Osteoblast (primary cell): ENCODE measurements around the gene RAB1A. TPM values are rescaled to one million over a fixed set of nuclear protein-coding genes. Genes with fewer than 3 reads are reported as not detected.
A peak's percentile ranks its signal among the peaks of the same experiment; 100 is the strongest.

Source experiments
- DNase-seq: peaks from one replicate; pipeline ENCODE4 v3.0.0; 2011; ENCODE audit warnings: low spot score, mixed read lengths; ENCODE audit not compliant: insufficient read length; ENCODE audit errors: missing footprints
- H2AFZ ChIP-seq: 2 replicates; pipeline ENCODE4 v1.6.0; 2011; ENCODE audit warnings: mild to moderate bottlenecking, low read length
- H3K27ac ChIP-seq: 2 replicates; pipeline ENCODE4 v1.5.1; 2011; ENCODE audit warnings: mild to moderate bottlenecking, low read depth, low read length, moderate library complexity
- H3K27me3 ChIP-seq: 2 replicates; pipeline ENCODE4 v1.6.0; 2012; ENCODE audit warnings: mild to moderate bottlenecking, control low read depth, inconsistent platforms, low read length, moderate library complexity; ENCODE audit not compliant: insufficient read depth
- H3K36me3 ChIP-seq: 2 replicates; pipeline ENCODE4 v1.5.1; 2011; ENCODE audit warnings: mild to moderate bottlenecking, low read length, control low read depth, moderate library complexity; ENCODE audit not compliant: insufficient read depth
- H3K4me1 ChIP-seq: 2 replicates; pipeline ENCODE4 v1.5.1; 2011; ENCODE audit warnings: mild to moderate bottlenecking, low read length, control low read depth, moderate library complexity; ENCODE audit not compliant: insufficient read depth
- H3K4me2 ChIP-seq: 2 replicates; pipeline ENCODE4 v1.6.0; 2011; ENCODE audit warnings: mild to moderate bottlenecking, low read length; ENCODE audit not compliant: insufficient read depth
- H3K4me3 ChIP-seq: fragments of 200-600 bp; sonication (generic); 3 replicates; pipeline ENCODE4 v1.5.1; 2012; ENCODE audit warnings: mild to moderate bottlenecking, low read length, inconsistent platforms; ENCODE audit not compliant: insufficient read depth
- H3K79me2 ChIP-seq: 2 replicates; pipeline ENCODE4 v1.6.0; 2012; ENCODE audit warnings: mild to moderate bottlenecking, low read length, control low read depth, inconsistent platforms; ENCODE audit not compliant: insufficient read depth
- H3K9me3 ChIP-seq: 2 replicates; pipeline ENCODE4 v1.5.1; 2011; ENCODE audit warnings: low read depth, low read length, control low read depth
- H4K20me1 ChIP-seq: 2 replicates; pipeline ENCODE4 v1.6.0; 2012; ENCODE audit warnings: mild to moderate bottlenecking, low read length, control low read depth; ENCODE audit not compliant: insufficient read depth
- total RNA-seq: library from RNA; depleted of rRNA; stranded (reverse); fragments of >200 nt; gene quantifications from 2 replicates; pipeline ENCODE4 v1.2.3, GENCODE V29; 2012
- TF ChIP-seq, protein P1 (sequence below): IDR thresholded peaks from 2 replicates; pipeline ENCODE4 v1.5.1; 2011; ENCODE audit warnings: mild to moderate bottlenecking, low read depth, low read length, moderate library complexity; ENCODE audit errors: extremely low read depth

The RAB1A gene
- total RNA-seq, 1 donor, result 72.7 TPM

DNA sequence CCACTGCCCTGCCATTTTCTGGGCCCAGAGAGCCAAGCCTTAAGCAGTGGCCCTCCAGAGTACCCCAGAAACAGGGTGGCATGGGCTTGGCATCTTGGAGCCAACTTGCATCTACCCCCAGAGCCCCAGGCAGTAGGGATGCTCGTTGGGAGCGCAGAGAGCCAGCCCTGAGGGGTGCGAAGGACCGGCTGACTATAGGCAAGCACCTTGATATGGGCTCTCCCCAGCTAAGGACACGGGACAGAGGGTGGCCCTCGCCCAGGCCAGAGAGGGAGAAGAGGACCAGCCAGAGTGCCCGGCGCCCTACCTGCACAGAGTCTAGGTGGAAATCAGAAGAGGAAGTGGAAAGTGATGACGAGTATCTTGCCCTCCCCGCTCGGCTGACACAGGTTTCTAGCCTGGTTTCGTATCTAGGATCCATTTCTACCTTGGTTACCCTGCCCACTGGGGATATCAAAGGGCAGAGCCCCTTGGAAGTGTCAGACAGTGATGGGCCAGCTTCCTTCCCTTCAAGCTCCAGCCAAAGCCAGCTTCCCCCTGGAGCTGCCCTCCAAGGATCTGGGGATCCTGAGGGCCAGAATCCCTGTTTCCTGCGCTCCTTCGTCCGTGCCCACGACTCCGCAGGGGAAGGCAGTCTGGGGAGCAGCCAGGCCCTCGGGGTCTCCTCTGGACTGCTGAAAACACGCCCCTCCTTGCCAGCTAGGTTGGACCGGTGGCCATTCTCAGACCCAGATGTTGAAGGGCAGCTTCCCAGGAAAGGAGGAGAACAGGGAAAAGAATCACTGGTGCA, 57.5 kb downstream of the RAB1A start:
- Histone ChIP-seq H3K4me3 (no peak overlapping the region), H4K20me1 (peaks cover 16% of the 10 kb centered on the region)

DNA sequence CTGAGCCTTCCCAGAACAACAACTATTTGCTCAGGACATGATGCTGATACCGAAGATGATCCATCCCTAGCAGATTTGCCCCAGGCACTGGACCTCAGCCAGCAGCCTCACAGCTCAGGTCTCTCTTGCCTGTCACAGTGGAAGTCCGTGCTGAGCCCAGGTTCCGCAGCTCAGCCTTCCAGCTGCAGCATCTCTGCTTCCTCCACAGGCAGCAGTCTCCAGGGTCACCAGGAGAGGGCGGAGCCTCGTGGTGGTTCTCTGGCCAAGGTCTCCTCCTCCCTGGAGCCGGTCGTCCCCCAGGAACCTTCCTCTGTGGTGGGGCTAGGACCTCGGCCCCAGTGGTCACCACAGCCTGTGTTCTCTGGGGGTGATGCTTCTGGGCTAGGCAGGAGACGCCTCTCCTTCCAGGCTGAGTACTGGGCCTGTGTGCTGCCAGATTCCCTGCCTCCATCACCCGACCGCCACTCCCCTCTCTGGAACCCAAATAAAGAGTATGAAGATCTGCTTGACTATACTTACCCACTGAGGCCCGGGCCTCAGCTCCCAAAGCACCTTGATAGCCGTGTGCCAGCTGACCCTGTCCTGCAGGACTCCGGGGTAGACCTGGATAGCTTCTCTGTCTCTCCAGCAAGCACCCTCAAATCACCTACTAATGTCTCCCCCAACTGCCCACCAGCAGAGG, 58.3 kb downstream of the RAB1A start:
- H3K36me3 ChIP-seq, result peaks cover 42% of the 10 kb centered on the region
- H3K4me1 ChIP-seq, result peaks cover 29% of the 10 kb centered on the region
- peaks cover 26% of the 10 kb centered on the region for H3K79me2 ChIP-seq
- no peak overlapping the region for H3K4me3 ChIP-seq
- no peaks in the 10 kb centered on the region for H3K9me3 ChIP-seq
- no peak for DNase-seq
- no peak overlapping the region for H3K4me2 ChIP-seq
- TF ChIP-seq, protein P1, sequence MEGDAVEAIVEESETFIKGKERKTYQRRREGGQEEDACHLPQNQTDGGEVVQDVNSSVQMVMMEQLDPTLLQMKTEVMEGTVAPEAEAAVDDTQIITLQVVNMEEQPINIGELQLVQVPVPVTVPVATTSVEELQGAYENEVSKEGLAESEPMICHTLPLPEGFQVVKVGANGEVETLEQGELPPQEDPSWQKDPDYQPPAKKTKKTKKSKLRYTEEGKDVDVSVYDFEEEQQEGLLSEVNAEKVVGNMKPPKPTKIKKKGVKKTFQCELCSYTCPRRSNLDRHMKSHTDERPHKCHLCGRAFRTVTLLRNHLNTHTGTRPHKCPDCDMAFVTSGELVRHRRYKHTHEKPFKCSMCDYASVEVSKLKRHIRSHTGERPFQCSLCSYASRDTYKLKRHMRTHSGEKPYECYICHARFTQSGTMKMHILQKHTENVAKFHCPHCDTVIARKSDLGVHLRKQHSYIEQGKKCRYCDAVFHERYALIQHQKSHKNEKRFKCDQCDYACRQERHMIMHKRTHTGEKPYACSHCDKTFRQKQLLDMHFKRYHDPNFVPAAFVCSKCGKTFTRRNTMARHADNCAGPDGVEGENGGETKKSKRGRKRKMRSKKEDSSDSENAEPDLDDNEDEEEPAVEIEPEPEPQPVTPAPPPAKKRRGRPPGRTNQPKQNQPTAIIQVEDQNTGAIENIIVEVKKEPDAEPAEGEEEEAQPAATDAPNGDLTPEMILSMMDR, result peak; percentile 21
- no peak overlapping the region for H3K27ac ChIP-seq
- no peaks in the 10 kb centered on the region for H3K27me3 ChIP-seq
- H2AFZ ChIP-seq, result no peak overlapping the region
- peaks cover 15% of the 10 kb centered on the region for H4K20me1 ChIP-seq

More for the DNA sequence above, 57.5 kb downstream of the RAB1A start:
- Histone ChIP-seq H2AFZ (no peak overlapping the region), H3K27ac (no peak overlapping the region), H3K4me2 (no peak overlapping the region), H3K36me3 (peaks cover 45% of the 10 kb centered on the region), H3K4me1 (peaks cover 34% of the 10 kb centered on the region), H3K79me2 (peaks cover 25% of the 10 kb centered on the region), H3K27me3 (no peaks in the 10 kb centered on the region), H3K9me3 (no peaks in the 10 kb centered on the region)
- TF ChIP-seq, protein P1, result no peak
- DNase-seq, result no peak

DNA sequence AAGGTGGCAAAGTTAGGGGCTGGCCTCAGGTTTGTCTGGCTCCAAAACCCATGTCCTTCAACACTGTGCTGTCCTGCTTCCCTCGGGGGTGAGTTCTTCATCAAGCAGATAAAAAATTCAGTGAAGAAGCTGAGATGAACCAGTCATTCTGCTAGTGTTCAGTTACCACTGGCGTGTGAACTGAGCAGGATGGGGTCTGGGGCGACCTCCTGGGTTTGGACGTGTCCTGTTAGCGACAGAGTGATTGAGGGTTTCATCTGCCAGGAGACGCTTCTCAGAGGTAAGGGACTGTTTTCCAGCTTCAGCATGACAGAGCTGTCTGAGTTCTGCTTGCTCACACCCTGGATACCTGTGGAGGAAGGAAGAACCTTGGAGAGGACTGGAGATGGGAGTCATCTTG, 59.0 kb downstream of the RAB1A start:
- H2AFZ ChIP-seq, result no peak overlapping the region
- peaks cover 25% of the 10 kb centered on the region for H3K4me1 ChIP-seq
- H3K27ac ChIP-seq, result peak overlapping the region; percentile 53
- H3K27me3 ChIP-seq, result no peaks in the 10 kb centered on the region
- DNase-seq, result no peak
- TF ChIP-seq, protein P1, result no peak
- H3K4me2 ChIP-seq, result no peak overlapping the region
- peaks cover 42% of the 10 kb centered on the region for H3K36me3 ChIP-seq
- no peaks in the 10 kb centered on the region for H3K9me3 ChIP-seq
- H4K20me1 ChIP-seq, result peaks cover 11% of the 10 kb centered on the region
- no peak overlapping the region for H3K4me3 ChIP-seq
- H3K79me2 ChIP-seq, result peaks cover 27% of the 10 kb centered on the region
